Stimulated activated CD8-positive, alpha-beta memory T cell treated with anti-CD3 and anti-CD28 coated beads, Interleukin-15, amount 100 ng/mL, for 24 hours (primary cell): ENCODE results near the gene SFMBT2.

Experiments used
- DNase-seq: peaks from one replicate; pipeline ENCODE4 v3.0.0-alpha.2; 2020; ENCODE audit warnings: low read depth

Gene SFMBT2

GRCh38 chr10:7364474-7364873 is 46.4 kb downstream of the SFMBT2 start:
- no peak for DNase-seq

GRCh38 chr10:7363700-7364099 is 47.1 kb downstream of the SFMBT2 start:
- no peak for DNase-seq

GRCh38 chr10:7362471-7362870 is 48.4 kb downstream of the SFMBT2 start:
- DNase-seq, result no peak

GRCh38 chr10:7361316-7361715 is 49.5 kb downstream of the SFMBT2 start:
- DNase-seq, result no peak

- no peak for DNase-seq
Observed at GRCh38 chr10:7359954-7360353, 50.9 kb downstream of the SFMBT2 start.

- DNase-seq, result no peak
Observed at GRCh38 chr10:7359356-7359755, 51.5 kb downstream of the SFMBT2 start.

- DNase-seq, result no peak
Observed at GRCh38 chr10:7357193-7357592, 53.6 kb downstream of the SFMBT2 start.

GRCh38 chr10:7354330-7355047 is 56.3 kb downstream of the SFMBT2 start:
- DNase-seq, result no peak

- DNase-seq, result no peak
Observed at GRCh38 chr10:7351894-7352293, 58.9 kb downstream of the SFMBT2 start.

GRCh38 chr10:7350541-7351195 is 60.2 kb downstream of the SFMBT2 start:
- no peak for DNase-seq

GRCh38 chr10:7345717-7346116 is 65.1 kb downstream of the SFMBT2 start:
- no peak for DNase-seq

- no peak for DNase-seq
Observed at GRCh38 chr10:7343040-7343439, 67.8 kb downstream of the SFMBT2 start.

- DNase-seq, result no peak
Observed at GRCh38 chr10:7340179-7340874, 70.5 kb downstream of the SFMBT2 start.

GRCh38 chr10:7339510-7339909 is 71.3 kb downstream of the SFMBT2 start:
- no peak for DNase-seq

GRCh38 chr10:7338469-7338868 is 72.4 kb downstream of the SFMBT2 start:
- no peak for DNase-seq

- DNase-seq, result no peak
Observed at GRCh38 chr10:7337431-7338171, 73.2 kb downstream of the SFMBT2 start.

- no peak for DNase-seq
Observed at GRCh38 chr10:7335977-7336376, 74.9 kb downstream of the SFMBT2 start.

GRCh38 chr10:7334642-7334964 is 76.2 kb downstream of the SFMBT2 start:
- DNase-seq, result no peak

GRCh38 chr10:7333961-7334641 is 76.7 kb downstream of the SFMBT2 start:
- DNase-seq, result no peak

GRCh38 chr10:7329219-7329618 is 81.6 kb downstream of the SFMBT2 start:
- DNase-seq, result no peak

GRCh38 chr10:7327885-7328284 is 82.9 kb downstream of the SFMBT2 start:
- no peak for DNase-seq

- no peak for DNase-seq
Observed at GRCh38 chr10:7322623-7323022, 88.2 kb downstream of the SFMBT2 start.
